GM18873 (cell line): ENCODE results near the gene PIGO.

Source experiments
- ATAC-seq: cut with Tn5 transposase; IDR thresholded peaks from one replicate; pipeline ENCODE4 v1.9.1; 2021; ENCODE audit warnings: mild to moderate bottlenecking, moderate library complexity, moderate number of reproducible peaks; ENCODE audit not compliant: unreplicated experiment, low FRiP score

Gene PIGO

DNA sequence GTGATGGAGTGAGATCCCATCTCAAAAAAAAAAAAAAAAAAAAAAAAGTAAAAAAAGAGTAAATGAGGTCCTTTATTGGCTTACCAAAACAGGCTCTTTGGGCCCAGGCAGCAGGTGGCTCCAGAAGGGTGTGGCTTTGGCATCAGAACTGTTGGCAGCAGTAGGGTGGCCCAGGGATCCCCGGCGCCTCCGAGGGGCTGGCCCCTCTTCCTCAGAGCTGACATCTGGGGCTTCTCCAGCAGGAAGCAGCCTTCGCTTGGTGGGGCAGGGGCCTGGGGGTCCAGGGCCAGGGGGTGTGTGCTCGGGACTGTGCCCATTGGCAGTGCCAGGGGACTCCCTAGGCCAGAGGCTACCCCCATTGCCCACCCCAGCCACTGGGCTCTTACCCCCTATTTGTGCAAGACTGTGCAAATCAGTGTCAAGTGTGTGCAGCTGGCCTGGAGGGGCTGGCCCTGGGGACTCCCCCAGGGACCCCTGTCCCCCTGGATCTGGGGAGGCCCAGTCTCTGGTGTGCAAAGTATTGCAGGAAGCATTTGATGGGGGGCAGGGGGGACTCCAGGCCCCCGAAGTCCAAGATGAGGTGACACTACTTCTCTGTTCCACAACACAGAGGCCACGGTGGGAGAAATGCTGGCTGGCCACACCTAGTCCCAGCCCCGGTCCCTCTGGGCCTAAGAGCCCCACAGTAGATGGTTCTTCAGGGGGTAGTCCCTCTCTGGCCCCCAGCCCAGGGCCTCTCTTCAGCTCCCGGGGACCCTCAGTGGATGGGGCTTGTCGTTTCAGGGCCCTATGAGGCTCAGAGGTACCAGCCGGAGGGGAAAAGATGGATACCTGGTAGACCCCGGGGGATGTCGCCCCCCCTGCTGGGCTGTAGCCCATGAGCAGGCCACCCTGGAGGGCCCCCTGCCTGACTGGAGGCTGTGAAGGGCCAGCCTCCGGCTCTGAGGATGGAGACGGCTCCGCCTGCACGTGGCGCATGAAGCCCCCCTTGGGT, 11.2 kb upstream of the PIGO start:
- ATAC-seq: no peak

DNA sequence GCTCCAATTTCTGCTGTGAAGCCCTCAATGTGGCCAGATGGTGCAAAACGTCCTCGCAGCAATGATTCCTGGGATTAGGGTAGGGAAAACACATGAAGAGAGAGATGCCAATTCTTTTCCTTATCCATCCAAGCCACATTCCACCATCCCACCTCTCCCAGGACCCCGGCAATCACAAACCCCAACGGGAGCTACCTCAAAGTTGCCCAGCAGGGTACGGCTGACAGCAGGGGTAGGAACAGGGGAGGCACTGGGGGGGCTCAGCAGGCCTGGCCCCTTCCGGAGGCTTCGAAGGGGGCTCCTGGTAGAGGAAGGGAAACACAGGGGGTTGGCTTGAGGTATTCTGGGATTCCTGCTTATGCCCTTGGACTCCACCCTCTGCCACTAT, 9.9 kb upstream of the PIGO start:
- no peak for ATAC-seq

DNA sequence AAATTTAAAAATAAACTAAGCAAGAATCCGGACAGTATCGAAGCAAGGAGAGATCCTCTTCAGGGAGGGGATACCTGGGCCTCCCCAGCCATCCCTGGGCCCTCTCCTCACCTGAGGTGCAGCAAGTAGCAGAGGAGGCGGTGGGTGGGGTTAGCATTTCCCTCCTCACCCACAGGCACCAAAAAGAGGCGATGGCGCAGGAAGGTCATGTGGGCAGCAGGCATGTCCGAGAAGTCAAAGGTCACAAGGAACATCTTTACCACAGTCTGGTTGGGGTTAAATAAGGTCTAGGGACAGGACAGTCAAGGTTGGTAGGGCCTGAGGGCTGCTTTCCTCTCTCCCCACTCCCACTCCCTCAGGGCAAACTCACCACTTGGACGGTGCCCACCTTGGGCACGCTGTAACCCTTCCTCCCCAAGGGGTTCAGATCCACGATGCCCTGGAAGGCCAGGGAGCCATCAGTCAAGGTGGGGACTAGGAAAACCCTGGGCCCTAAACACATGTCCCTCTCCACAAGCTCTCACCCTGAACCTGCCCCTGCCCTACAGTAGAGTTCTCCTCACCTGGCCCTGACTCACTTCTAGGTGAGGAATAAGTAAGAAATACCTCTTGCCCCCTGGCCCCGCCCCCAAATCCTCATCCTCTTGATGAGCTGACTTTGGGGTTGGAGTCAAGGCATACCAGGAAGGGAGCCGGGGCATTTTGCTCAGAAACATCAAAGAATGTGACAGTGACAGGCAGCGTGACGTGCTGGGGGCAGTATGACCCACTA, 9.4 kb upstream of the PIGO start:
- ATAC-seq: no peak

DNA sequence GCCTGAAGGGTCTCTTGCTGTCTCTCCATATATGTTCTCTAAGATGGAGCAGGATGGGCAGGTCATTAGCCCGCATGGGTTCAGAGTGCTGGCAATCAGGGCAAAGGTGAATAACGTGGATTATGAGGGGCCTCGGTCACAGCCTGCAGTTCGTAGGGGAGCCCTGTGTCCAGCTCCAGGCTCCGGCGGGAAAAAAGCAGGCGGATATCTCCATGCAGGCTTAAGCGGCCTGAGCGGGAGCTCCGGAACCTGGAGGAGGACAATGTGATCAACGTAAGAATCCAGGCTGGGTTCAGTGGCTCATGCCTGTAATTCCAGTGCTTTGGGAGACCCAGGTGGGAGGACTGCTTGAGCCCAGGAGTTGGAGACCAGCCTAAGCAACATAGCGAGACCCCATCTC, 8.7 kb upstream of the PIGO start:
- no peak for ATAC-seq

DNA sequence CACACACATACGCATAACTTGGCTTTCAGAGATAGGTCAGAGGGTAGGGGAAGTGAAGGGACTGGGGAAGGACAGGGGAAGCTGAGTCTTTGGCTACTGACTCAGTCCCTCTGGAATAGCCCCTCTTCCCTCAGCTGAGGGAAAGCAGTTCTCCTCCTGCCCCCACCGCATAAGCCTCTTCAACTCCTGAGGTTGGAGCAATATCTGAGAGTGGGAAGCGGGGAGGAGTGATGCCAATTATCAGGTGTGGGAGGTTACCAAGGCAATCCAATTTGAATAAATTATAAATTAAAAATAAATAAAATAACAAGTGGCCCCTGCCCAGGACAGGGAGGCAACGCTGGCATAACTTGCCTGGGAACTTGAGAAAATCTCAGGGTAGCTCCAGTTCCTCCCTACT, 8.2 kb upstream of the PIGO start:
- ATAC-seq: no peak

DNA sequence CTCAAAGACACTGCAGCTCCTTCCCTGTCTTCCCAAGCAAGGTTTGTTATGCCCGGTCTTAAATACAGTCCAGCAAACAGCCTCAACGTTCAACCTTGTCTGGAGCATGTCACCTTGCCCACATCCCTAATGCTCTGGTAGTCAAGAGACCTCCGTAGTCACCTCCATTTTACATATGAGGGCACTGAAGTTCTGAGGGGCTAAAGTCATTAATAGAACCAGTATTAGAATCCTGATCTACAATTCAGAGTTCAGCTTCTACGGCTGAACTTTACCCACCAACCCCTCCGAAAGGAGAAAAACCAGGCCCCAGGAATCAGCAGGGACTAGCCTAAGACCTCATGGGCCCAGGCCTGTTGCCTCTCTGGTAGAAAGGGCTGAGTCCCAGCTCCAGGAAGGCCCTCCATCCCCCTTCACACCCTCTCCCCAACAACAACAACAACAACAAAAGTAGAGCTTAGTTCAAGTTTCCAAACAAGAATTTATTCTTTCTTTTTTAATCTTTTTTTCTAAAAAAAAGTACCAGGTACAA, 7.3 kb upstream of the PIGO start:
- no peak for ATAC-seq

DNA sequence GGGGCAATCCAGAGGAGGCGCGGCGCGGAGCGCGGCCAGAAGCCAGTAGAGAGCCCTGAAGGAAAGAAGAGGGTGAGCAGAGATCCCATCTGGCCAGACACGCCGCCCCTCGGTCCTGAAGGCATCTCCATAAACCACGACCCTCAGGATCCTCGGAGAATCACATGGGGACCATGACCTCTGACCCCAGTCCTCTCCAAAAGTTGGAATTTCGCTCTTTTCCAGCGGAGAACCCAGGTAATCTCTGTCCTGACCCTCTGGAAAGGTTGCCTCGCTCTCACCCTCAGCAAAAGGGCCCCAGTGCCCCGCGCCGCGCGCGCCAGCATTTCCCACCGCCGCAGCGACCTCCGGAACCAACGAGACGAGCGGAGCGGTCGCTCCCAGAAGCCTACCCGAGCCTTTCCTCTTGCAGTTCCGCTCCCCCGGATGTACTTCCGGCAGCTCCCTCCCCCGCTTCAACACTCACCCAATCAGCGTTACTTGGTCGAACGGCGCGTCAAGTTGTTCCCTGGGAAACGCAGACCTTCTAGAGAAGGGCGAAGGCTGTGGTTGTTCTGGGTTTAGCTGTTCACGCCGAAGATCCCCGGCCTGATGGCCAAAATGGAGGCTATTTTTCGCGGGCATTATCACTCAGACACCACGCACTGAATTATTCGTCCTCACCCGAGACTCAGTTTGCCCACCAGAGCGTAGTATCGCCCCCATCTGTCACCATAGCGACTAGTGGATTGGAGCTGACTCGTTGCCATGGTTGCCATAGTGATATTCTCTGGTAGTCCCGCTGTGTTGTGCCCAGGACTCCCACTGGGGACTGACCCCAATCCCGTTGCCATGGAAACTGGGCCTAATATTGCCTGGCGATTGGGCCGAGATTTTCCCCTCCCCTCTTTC, 6.6 kb upstream of the PIGO start, which contains the start of gene STOML2:
Gene STOML2 (minus strand): TSS at position 363 of the 891 bp plus-strand sequence. CDS start 37 bp downstream, at position 326.
- peak; percentile 88 for ATAC-seq

DNA sequence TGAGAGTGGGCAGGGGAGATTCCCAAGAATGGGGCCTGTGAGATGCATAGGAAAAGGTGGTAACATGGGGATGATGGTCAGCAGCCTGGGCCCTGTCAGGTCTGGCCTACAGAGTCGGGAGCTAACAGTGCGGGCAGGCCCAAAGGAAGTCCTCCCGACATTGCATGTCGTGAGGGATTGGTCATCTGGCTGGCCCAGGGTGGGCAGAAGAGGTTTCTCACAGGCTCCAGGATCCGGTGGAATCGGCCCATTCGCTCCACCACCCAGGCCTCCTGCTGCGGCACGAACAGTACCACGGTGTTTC, 6.0 kb upstream of the PIGO start:
- no peak for ATAC-seq

DNA sequence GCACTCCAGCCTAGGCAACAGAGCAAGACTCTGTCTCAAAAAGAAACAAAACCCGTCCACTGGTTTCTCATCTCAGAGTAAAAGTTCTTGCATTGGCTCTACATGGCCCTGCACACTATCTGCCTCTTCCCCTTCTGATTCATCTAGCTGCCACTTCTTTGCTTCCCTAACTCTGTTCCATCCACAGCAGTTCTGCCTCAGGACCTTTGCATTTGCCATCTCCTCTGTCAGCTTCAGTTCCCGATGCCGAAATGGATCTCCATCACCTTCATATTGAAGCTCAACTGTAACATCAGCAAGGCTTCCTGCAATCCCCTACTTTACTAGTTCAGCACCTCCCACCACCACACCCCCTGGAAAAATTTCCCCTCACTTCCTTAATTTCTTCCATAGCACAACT, 1.2 kb upstream of the PIGO start:
- no peak for ATAC-seq

DNA sequence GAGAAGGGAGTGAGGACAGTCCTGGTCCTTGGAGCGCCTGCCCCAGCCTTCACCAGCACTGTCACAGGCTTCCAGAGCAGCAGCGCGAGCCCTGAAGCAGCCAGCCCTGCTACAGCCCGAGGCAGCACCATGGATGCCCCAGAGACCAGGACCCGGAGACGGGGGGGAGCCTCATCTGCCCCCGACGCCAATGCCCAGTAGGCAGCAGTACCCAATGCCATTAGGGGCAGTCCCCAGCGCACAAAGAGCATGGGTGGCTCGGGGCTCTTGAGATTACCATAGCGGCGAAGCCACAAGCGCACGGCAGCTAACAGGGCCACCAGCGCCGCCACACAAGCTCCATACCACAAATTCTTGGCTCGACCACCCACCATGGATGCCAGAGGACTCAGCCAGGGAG, 4.9 kb downstream of the PIGO start:
- no peak for ATAC-seq

DNA sequence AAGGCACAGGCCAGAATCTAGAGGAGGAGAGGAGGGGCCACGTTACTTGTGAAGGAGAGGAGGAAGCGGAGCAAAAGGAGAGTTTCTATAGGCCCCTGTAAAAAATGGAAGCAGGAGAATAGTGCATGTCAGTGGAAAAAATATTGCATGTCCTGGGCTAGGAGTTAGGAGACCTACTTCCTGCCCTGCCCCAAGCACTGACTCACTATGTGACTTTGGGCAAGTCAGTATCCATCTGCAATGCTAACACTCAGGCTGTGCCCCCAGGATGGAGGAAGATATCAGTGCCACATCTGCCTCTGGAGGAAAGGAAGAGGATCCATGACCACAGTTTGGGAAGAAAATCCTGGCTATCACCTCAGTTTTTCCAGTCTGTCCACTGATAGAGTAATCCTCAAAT, 7.0 kb downstream of the PIGO start:
- no peak for ATAC-seq

DNA sequence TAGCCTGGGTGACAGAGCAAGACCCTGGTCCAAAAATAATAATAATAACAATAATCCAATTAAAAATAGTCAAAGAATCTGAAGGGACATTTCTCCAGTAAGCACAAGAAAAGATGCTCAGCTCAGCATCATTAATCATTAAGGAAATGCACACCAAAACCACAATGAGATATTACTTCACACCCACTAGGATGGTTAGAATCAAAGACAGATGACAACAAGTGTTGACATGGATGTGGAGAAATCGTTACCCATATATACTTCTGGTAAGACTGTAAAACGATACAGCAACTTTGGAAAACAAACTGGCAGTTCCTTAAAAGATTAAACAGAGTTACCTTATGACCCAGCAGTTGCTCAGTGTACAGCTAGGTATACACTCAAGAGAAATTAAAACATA, 11.3 kb downstream of the PIGO start:
- ATAC-seq: no peak

DNA sequence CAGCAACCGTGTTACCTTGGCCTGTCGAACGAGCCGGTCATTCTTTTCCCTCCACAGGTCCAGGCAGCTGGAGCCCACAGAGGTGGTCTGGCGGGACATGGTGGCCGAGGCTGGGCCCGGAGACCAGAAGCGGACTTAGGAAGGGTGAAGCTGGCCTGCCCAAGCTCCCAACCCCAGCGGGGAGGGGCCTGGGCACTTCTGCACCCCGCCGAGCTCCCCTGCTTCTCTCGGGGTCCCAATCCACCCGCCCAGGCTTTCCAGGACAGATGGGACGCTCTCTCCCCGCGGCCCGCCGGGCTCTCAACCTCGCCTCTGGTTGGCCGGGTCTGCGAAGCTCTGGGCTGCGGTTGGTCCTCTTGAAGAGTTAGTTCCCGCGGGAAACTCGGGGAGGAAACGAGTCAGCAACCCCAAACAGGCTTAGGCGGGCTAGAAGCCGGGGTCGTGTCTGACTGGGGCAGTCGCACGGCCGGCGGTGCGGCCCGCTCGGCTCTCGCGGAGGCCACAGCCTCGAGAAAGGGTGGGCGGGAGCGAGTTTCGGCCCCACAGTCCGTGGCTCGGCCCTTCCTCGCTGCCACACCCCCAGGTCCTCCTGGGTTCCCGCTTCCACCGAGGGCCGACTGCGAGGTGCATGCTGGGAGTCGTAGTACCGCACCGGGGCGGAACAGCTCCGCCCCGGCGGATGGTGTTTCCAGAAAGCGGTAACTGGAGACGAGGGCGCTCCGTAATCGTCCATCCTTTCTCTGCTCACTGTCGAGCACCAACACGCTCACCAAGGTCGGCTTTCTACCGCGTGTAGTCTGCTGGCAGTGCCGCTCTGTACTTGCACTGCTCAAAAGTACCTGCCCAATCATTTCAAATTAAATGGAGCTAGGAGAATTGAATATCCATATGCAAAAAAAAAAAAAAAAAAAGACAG, 16.7 kb downstream of the PIGO start, which contains the start of gene FANCG:
Gene FANCG (minus strand): TSS at position 517 of the 916 bp plus-strand sequence. CDS start 418 bp downstream, at position 99.
- peak; percentile 74 for ATAC-seq

DNA sequence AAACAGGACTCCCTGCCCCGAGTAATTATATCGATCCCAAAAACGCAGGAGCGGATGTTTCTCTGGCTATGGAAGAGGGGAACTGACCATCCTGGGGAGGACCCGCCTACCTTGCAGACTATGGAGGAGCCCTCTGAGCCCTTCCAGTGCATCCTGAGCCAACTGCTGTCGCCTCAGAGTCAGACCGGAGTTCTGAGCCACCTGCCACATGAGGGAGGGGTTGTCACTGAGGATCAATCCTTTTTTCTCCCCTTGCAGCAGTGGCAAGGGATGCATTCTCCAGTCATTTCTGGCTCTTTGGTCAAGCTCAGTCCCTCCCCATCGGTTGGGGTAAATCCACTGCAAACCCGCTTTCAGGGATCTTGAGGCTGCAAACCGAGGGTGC, 17.4 kb downstream of the PIGO start:
- ATAC-seq: peak; percentile 2

DNA sequence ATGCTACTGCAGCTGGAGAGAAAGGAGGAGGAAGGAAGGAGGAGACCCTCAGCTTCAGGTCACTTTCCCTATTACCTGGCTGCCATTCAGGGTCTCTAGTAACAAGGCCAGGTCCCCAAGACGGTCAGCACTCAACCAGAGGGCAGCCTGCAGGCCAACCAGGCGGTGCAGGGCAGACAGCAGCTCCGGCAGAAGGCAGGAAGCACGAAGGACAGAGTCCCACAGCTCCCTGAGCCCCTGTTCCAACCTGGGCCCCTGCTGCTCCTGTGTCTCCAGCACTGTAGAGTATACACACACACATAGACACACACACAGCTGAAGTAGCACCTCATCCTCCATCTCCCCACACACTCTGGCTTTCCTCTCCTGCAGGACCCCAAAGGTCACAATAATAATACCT, 18.3 kb downstream of the PIGO start:
- no peak for ATAC-seq

DNA sequence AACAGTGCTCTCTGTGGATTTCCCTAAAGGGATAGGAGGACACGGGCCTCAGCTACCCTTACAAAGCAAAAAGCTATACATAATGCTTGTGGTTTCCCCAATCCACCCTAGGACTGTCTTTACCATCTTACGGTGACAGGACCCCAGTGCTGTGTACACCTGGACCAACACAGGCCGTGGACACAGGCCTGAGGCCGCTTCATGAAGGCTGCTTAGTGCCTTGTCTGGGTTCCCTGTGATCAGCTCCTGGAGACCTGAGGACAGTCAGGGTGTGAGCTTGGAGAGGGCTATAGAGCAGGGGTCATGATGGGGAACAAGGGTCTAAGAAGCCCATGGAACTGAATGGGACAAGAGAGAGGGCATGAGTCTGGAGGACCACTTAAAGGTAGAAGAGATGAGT, 19.5 kb downstream of the PIGO start:
- ATAC-seq: no peak

DNA sequence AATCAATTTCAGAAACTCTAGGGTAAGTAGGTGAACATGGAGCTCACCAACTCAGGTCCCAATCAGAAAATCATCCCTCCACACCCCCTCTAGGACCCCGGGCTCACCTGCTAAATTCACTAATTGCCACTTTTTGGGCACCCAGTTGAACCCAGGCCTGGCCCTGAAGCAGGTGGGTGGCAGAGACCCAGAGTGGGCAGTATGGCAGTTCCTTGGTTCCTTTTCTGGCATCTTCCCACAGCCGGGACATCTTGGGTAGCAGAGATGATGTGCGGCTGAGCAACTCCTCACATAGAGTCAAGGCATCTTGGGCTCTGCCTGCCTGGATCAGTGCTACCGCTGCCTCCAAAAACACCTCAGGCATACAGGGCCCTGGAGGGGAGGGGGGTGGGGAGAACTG, 21.0 kb downstream of the PIGO start:
- no peak for ATAC-seq

DNA sequence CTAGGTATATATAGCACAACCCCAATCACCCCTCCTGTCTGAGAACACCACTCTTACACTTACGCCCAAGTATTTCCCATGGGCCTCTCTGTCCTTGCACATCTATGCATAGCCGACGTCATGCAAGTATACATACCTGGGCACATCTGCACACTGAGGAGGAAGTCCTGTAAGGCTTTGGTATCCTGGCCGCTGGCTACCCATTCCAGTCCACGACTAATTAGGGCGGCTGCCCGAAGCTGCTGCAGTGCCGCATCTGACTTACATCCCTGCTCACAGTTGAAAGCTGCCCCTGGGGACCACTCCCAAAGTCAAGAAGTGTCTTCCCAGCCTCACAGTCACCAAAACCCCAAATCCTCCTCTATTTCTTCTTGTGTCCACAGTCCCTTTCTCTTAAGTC, 21.6 kb downstream of the PIGO start:
- ATAC-seq: no peak

DNA sequence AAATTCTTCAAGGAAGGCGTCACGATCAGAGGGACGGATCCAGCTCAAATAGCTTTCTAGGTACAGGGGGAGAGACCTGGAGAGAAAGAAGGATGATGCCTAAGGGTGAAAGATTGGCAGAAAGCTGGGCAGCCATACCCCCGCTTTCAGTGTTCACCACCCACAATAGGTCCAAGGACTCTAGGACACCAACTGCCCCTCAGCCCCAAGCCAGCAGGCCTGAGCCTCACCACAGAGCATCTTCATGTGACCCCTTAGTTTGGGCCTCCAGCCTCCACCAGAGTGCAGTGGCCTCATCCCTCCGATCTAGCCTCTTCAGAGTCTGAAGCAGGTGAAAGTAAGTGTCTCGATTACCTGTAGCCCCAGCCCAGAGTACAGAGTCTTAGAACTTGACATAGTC, 22.2 kb downstream of the PIGO start:
- no peak for ATAC-seq
